SK-N-DZ (cell line): ENCODE data around the gene TLN1.

ENCODE experiments used
- DNase-seq: peaks from one replicate; pipeline ENCODE4 v3.0.0-alpha.2; 2015; ENCODE audit warnings: low spot score

Gene TLN1

GRCh38 chr9:35753466-35753865, 21.5 kb upstream of the TLN1 start:
- no peak for DNase-seq

GRCh38 chr9:35750256-35750531, 18.2 kb upstream of the TLN1 start:
- DNase-seq, result no peak

- no peak for DNase-seq
These were observed 17.7 kb upstream of the TLN1 start for GRCh38 chr9:35749515-35750255.

GRCh38 chr9:35748858-35749514, 17.0 kb upstream of the TLN1 start, which contains the start of the genes GBA2 and RGP1:
Gene GBA2 (minus strand): TSS chr9:35749228. CDS start chr9:35748704, 524 bp downstream.
Gene RGP1 (plus strand): TSS chr9:35749287. CDS start chr9:35749756, 469 bp downstream.
- DNase-seq, result peak; percentile 66

- no peak for DNase-seq
These were observed 16.4 kb upstream of the TLN1 start for GRCh38 chr9:35748242-35748857.

- DNase-seq, result no peak
These were observed 14.6 kb upstream of the TLN1 start for GRCh38 chr9:35746583-35746982.

- DNase-seq, result peak; percentile 30
These were observed 13.6 kb upstream of the TLN1 start for GRCh38 chr9:35745569-35745968.

- DNase-seq, result no peak
These were observed 12.0 kb upstream of the TLN1 start for GRCh38 chr9:35743880-35744518.

GRCh38 chr9:35743452-35743851, 11.5 kb upstream of the TLN1 start:
- no peak for DNase-seq

GRCh38 chr9:35741740-35742139, 9.7 kb upstream of the TLN1 start:
- DNase-seq, result no peak

- DNase-seq, result no peak
These were observed 8.2 kb upstream of the TLN1 start for GRCh38 chr9:35740243-35740642.

- DNase-seq, result no peak
These were observed 6.9 kb upstream of the TLN1 start for GRCh38 chr9:35738924-35739323.

- no peak for DNase-seq
These were observed 6.2 kb upstream of the TLN1 start for GRCh38 chr9:35738186-35738585.

GRCh38 chr9:35737143-35737542, 5.1 kb upstream of the TLN1 start:
- DNase-seq, result no peak

- peak; percentile 76 for DNase-seq
These were observed 4.2 kb upstream of the TLN1 start for GRCh38 chr9:35736201-35736633.

- no peak for DNase-seq
These were observed 2.1 kb upstream of the TLN1 start for GRCh38 chr9:35734096-35734495.

GRCh38 chr9:35732800-35733541, 976 bp upstream of the TLN1 start:
- peak; percentile 57 for DNase-seq

- no peak for DNase-seq
These were observed 395 bp downstream of the TLN1 start for GRCh38 chr9:35731415-35732184.

- no peak for DNase-seq
These were observed 1.5 kb downstream of the TLN1 start for GRCh38 chr9:35730486-35730854.

- peak; percentile 48 for DNase-seq
These were observed 2.1 kb downstream of the TLN1 start for GRCh38 chr9:35729700-35730485.
